Spleen (tissue), 7 donors: ENCODE measurements around the gene ALAS2.

Experiments used
- CTCF ChIP-seq, 11 experiments: fragments of 200-600 bp in 7 of 11; fragments of 450-650 bp in 4 of 11; sonication (generic) in 4 of 11; IDR thresholded peaks in 8 of 11; conservative IDR thresholded peaks in 3 of 11; 1 replicate in 7 of 11; 2 replicates in 4 of 11; pipeline versions ENCODE4 v1.4.0 to v1.8.0; 2016 to 2021; ENCODE audit warnings: antibody characterized with exemption in 11 of 11, inconsistent platforms in 4 of 11, mild to moderate bottlenecking in 1 of 11
- POLR2A ChIP-seq, 3 donors: fragments of 450-650 bp; IDR thresholded peaks; one replicate each; pipeline ENCODE4 v1.5.1; 2017; ENCODE audit warnings: antibody characterized with exemption in 3 of 3, mild to moderate bottlenecking in 1 of 3
- POLR2AphosphoS5 ChIP-seq, 3 donors: sonication (generic); formaldehyde crosslinking; IDR thresholded peaks; one replicate each; pipeline ENCODE4 v1.5.1; 2017; ENCODE audit warnings: antibody characterized with exemption in 3 of 3
- donor health status: DM: no; HTN: no; CAD: no; lungs with moderate emphysema.
- donor health status: DM: no; HTN: no; CAD: no.
- donor health status: DM: no; HTN: no; CAD: no.

GRCh38 chrX:54991706-54992105 is 39.1 kb downstream of the ALAS2 start:
- TF ChIP-seq POLR2A (IDR thresholded peaks at IDR 0.05) (no peak), CTCF (IDR thresholded peaks at IDR 0.05 in 8 of 11, conservative IDR thresholded peaks at IDR 0.05 in 3 of 11) (no peak), POLR2AphosphoS5 (IDR thresholded peaks at IDR 0.05) (no peak)
